NT2/D1 (cell line): ENCODE results near the gene TMEM39A.

Source experiments
- DNase-seq: peaks from one replicate; pipeline ENCODE4 v3.0.0-alpha.2; 2011; ENCODE audit warnings: low read depth, low spot score
- H3K27me3 ChIP-seq: 2 replicates; pipeline ENCODE4 v1.6.0; 2011; ENCODE audit warnings: mild to moderate bottlenecking; ENCODE audit not compliant: insufficient read length, insufficient read depth
- H3K36me3 ChIP-seq: 2 replicates; pipeline ENCODE4 v1.6.1; 2011; ENCODE audit warnings: mild to moderate bottlenecking, low read length, mixed read lengths; ENCODE audit not compliant: insufficient read depth, insufficient read length
- H3K4me1 ChIP-seq: 2 replicates; pipeline ENCODE4 v1.5.1; 2011; ENCODE audit not compliant: insufficient read depth, insufficient read length
- H3K4me3 ChIP-seq: 2 replicates; pipeline ENCODE4 v1.5.1; 2011; ENCODE audit warnings: low read depth; ENCODE audit not compliant: insufficient read length
- H3K9ac ChIP-seq: 2 replicates; pipeline ENCODE4 v1.6.0; 2011; ENCODE audit warnings: low read depth; ENCODE audit not compliant: insufficient read length
- H3K9me3 ChIP-seq: 2 replicates; pipeline ENCODE4 v1.5.1; 2011; ENCODE audit warnings: mild to moderate bottlenecking, low read length; ENCODE audit not compliant: insufficient read depth
- SUZ12 ChIP-seq: IDR thresholded peaks from 2 replicates; pipeline ENCODE4 v1.6.1; 2011; ENCODE audit not compliant: insufficient read length, insufficient read depth; ENCODE audit errors: extremely low read depth
- YY1 ChIP-seq: IDR thresholded peaks from 2 replicates; pipeline ENCODE4 v1.6.1; 2011; ENCODE audit not compliant: insufficient read length, insufficient read depth
- ZNF274 ChIP-seq: IDR thresholded peaks from 2 replicates; pipeline ENCODE4 v1.6.1; 2011; ENCODE audit warnings: mild to moderate bottlenecking, low read depth, low read length

Gene TMEM39A

GRCh38 chr3:119456469-119456868, 6.9 kb downstream of the TMEM39A start:
- no peak for DNase-seq
- H3K36me3 ChIP-seq = peaks cover 92% of the 10 kb centered on the region
- H3K4me1 ChIP-seq = no peaks in the 10 kb centered on the region
- no peak overlapping the region for H3K4me3 ChIP-seq
- no peak overlapping the region for H3K9ac ChIP-seq
- H3K9me3 ChIP-seq = no peaks in the 10 kb centered on the region
- H3K27me3 ChIP-seq = no peaks in the 10 kb centered on the region
- TF ChIP-seq SUZ12 (no peak), YY1 (no peak), ZNF274 (no peak)

GRCh38 chr3:119453822-119454221, 9.6 kb downstream of the TMEM39A start:
- no peaks in the 10 kb centered on the region for H3K4me1 ChIP-seq
- DNase-seq = no peak
- no peaks in the 10 kb centered on the region for H3K27me3 ChIP-seq
- H3K36me3 ChIP-seq = peaks cover 90% of the 10 kb centered on the region
- TF ChIP-seq ZNF274 = no peak
- no peaks in the 10 kb centered on the region for H3K9me3 ChIP-seq
- H3K9ac ChIP-seq = no peak overlapping the region
- no peak overlapping the region for H3K4me3 ChIP-seq

- H3K27me3 ChIP-seq = no peaks in the 10 kb centered on the region
These were observed 18.8 kb downstream of the TMEM39A start for GRCh38 chr3:119444590-119444989.

GRCh38 chr3:119443179-119443578, 20.2 kb downstream of the TMEM39A start:
- no peak for TF ChIP-seq ZNF274
- no peak for TF ChIP-seq SUZ12
- TF ChIP-seq YY1 = no peak
- Histone ChIP-seq H3K36me3 (peaks cover 81% of the 10 kb centered on the region), H3K4me1 (no peaks in the 10 kb centered on the region), H3K9me3 (no peaks in the 10 kb centered on the region; the same call in 1 of the 2 replicates), H3K9ac (no peak overlapping the region), H3K27me3 (no peaks in the 10 kb centered on the region), H3K4me3 (no peak overlapping the region)
- DNase-seq = no peak

More at GRCh38 chr3:119444590-119444989, 18.8 kb downstream of the TMEM39A start:
- TF ChIP-seq SUZ12 (no peak), ZNF274 (no peak), YY1 (no peak)
- Histone ChIP-seq H3K9me3 (no peaks in the 10 kb centered on the region; the same call in 1 of the 2 replicates), H3K4me3 (no peak overlapping the region), H3K4me1 (no peaks in the 10 kb centered on the region), H3K9ac (no peak overlapping the region), H3K36me3 (peaks cover 89% of the 10 kb centered on the region)
- DNase-seq = no peak

- Histone ChIP-seq H3K9me3 (no peaks in the 10 kb centered on the region; the same call in 1 of the 2 replicates), H3K9ac (no peak overlapping the region), H3K4me1 (no peaks in the 10 kb centered on the region), H3K4me3 (no peak overlapping the region), H3K27me3 (no peaks in the 10 kb centered on the region), H3K36me3 (peaks cover 82% of the 10 kb centered on the region)
- DNase-seq = no peak
- no peak for TF ChIP-seq ZNF274
These were observed 25.6 kb downstream of the TMEM39A start for GRCh38 chr3:119437691-119438258.

GRCh38 chr3:119436977-119437376, 26.4 kb downstream of the TMEM39A start:
- no peak overlapping the region for H3K9ac ChIP-seq
- H3K4me3 ChIP-seq = no peak overlapping the region
- H3K27me3 ChIP-seq = no peaks in the 10 kb centered on the region
- no peak for DNase-seq
- no peak for TF ChIP-seq YY1
- TF ChIP-seq ZNF274 = no peak
- TF ChIP-seq SUZ12 = no peak
- no peaks in the 10 kb centered on the region for H3K4me1 ChIP-seq
- peaks cover 85% of the 10 kb centered on the region for H3K36me3 ChIP-seq
- no peaks in the 10 kb centered on the region for H3K9me3 ChIP-seq

GRCh38 chr3:119434703-119435102, 28.7 kb downstream of the TMEM39A start:
- Histone ChIP-seq H3K4me1 (no peaks in the 10 kb centered on the region), H3K27me3 (no peaks in the 10 kb centered on the region), H3K4me3 (no peak overlapping the region), H3K9me3 (peaks cover 12% of the 10 kb centered on the region), H3K36me3 (peaks cover 89% of the 10 kb centered on the region), H3K9ac (no peak overlapping the region)
- TF ChIP-seq ZNF274 = no peak
- no peak for TF ChIP-seq SUZ12
- TF ChIP-seq YY1 = no peak
- no peak for DNase-seq
